IMR-90 (cell line): ENCODE data around the gene SPOCK3. TPM values are rescaled to one million over a fixed set of nuclear protein-coding genes. Genes with fewer than 3 reads are reported as not detected.

ENCODE experiments used
- ATAC-seq: fragments of 200-7000 bp; cut with Tn5 transposase; 2 replicates; pipeline ENCODE4 v1.9.1; 2020; ENCODE audit warnings: low read depth, mild to moderate bottlenecking, moderate library complexity
- BruUV-seq: library from RNA; stranded (reverse); fragments of 400-500 nt; replicated peaks from 2 replicates; lab custom pipeline; 2021; lab: Mats Ljungman, UMichigan
- CTCF ChIA-PET: fragments of 300-600 bp; formaldehyde crosslinking; extraction: SDS; loops from one replicate; lab custom pipeline; 2021; ENCODE audit warnings: antibody characterized with exemption; lab: Yijun Ruan, JAX
- POLR2A ChIA-PET: fragments of 300-600 bp; sonication (Branson Sonifier 250); formaldehyde crosslinking; loops from one replicate; lab custom pipeline; 2022; ENCODE audit warnings: antibody characterized with exemption; ENCODE audit not compliant: unreplicated experiment; lab: Charles Lee
- DNase-seq: peaks from one replicate; pipeline ENCODE4 v3.0.0; 2013
- H2AFZ ChIP-seq: replicated peaks from 2 replicates; pipeline ENCODE3; 2013; ENCODE audit warnings: low read length, mild to moderate bottlenecking; ENCODE audit not compliant: poor library complexity
- H2AK5ac ChIP-seq: 2 replicates; pipeline ENCODE4 v1.6.1; 2013; ENCODE audit warnings: low read depth, low read length, inconsistent platforms
- H2AK9ac ChIP-seq: replicated peaks from 2 replicates; pipeline ENCODE3; 2013; ENCODE audit warnings: mild to moderate bottlenecking, low read depth, low read length, moderate library complexity; ENCODE audit not compliant: poor library complexity
- H2BK120ac ChIP-seq: 2 replicates; pipeline ENCODE4 v1.6.1; 2013; ENCODE audit warnings: low read depth, low read length, inconsistent platforms
- H2BK15ac ChIP-seq: 3 replicates; pipeline ENCODE4 v1.6.1; 2013; ENCODE audit warnings: low read depth, low read length, inconsistent platforms
- H2BK20ac ChIP-seq: 2 replicates; pipeline ENCODE4 v1.6.1; 2013; ENCODE audit warnings: low read depth, mild to moderate bottlenecking, inconsistent platforms, low read length, moderate library complexity
- H2BK5ac ChIP-seq: 2 replicates; pipeline ENCODE4 v1.6.1; 2013; ENCODE audit warnings: mild to moderate bottlenecking, low read depth, low read length, inconsistent platforms; ENCODE audit not compliant: poor library complexity, severe bottlenecking
- H3K14ac ChIP-seq: replicated peaks from 2 replicates; pipeline ENCODE4 v1.6.1; 2013; ENCODE audit warnings: low read depth, low read length, inconsistent platforms
- H3K18ac ChIP-seq: 2 replicates; pipeline ENCODE4 v1.6.1; 2013; ENCODE audit warnings: low read depth, low read length, control low read depth
- H3K23ac ChIP-seq: 2 replicates; pipeline ENCODE4 v1.6.1; 2013; ENCODE audit warnings: low read depth, low read length, inconsistent platforms
- H3K27ac ChIP-seq: 2 replicates; pipeline ENCODE4 v1.5.1; 2013; ENCODE audit warnings: mild to moderate bottlenecking, control low read depth, low read length; ENCODE audit not compliant: insufficient read depth
- H3K27me3 ChIP-seq: 2 replicates; pipeline ENCODE4 v1.6.1; 2013; ENCODE audit warnings: low read length; ENCODE audit not compliant: control insufficient read depth, insufficient read depth
- H3K36me3 ChIP-seq: 2 replicates; pipeline ENCODE4 v1.6.1; 2013; ENCODE audit warnings: low read length, mixed read lengths; ENCODE audit not compliant: control insufficient read depth, insufficient read depth
- H3K4ac ChIP-seq: 2 replicates; pipeline ENCODE4 v1.6.1; 2013; ENCODE audit warnings: low read depth, low read length, inconsistent platforms
- H3K4me1 ChIP-seq: 2 replicates; pipeline ENCODE4 v1.6.1; 2013; ENCODE audit warnings: low read length, mixed read lengths; ENCODE audit not compliant: control insufficient read depth, insufficient read depth
- H3K4me2 ChIP-seq: 2 replicates; pipeline ENCODE4 v1.6.1; 2013; ENCODE audit warnings: low read depth, mild to moderate bottlenecking, control low read depth, low read length, moderate library complexity
- H3K4me3 ChIP-seq: 2 replicates; pipeline ENCODE4 v1.5.1; 2013; ENCODE audit warnings: low read depth, mild to moderate bottlenecking, control low read depth, low read length, moderate library complexity; ENCODE audit not compliant: insufficient read depth
- H3K56ac ChIP-seq: 2 replicates; pipeline ENCODE4 v1.6.1; 2013; ENCODE audit warnings: low read length, inconsistent platforms; ENCODE audit not compliant: insufficient read depth; ENCODE audit errors: extremely low read depth
- H3K79me1 ChIP-seq, 2 experiments: 2 replicates each; pipeline ENCODE4 v1.6.1; 2013; ENCODE audit warnings: low read length in 2 of 2, inconsistent platforms in 1 of 2, low read depth in 1 of 2
- H3K9ac ChIP-seq: 2 replicates; pipeline ENCODE4 v1.6.1; 2013; ENCODE audit warnings: low read depth, low read length, control low read depth
- H3K9me1 ChIP-seq: 2 replicates; pipeline ENCODE4 v1.6.1; 2013; ENCODE audit warnings: low read length, inconsistent platforms; ENCODE audit not compliant: insufficient read depth
- H3K9me3 ChIP-seq: 2 replicates; pipeline ENCODE4 v1.6.1; 2013; ENCODE audit warnings: low read length; ENCODE audit not compliant: control insufficient read depth, insufficient read depth
- H4K20me1 ChIP-seq: 2 replicates; pipeline ENCODE4 v1.6.1; 2013; ENCODE audit warnings: low read length, inconsistent platforms; ENCODE audit not compliant: insufficient read depth
- H4K5ac ChIP-seq: 2 replicates; pipeline ENCODE4 v1.6.1; 2013; ENCODE audit warnings: mild to moderate bottlenecking, low read depth, low read length, control low read depth
- H4K8ac ChIP-seq, 2 experiments: 2 replicates each; pipeline ENCODE4 v1.6.1; 2013; ENCODE audit warnings: low read depth in 2 of 2, low read length in 2 of 2, control low read depth in 1 of 2, inconsistent platforms in 1 of 2
- H4K91ac ChIP-seq: 2 replicates; pipeline ENCODE4 v1.6.1; 2013; ENCODE audit warnings: low read depth, low read length, inconsistent platforms; ENCODE audit not compliant: insufficient read depth
- ELK1 ChIP-seq: fragments of 150-350 bp; IDR thresholded peaks from 2 replicates; pipeline ENCODE4 v1.6.1; 2016; ENCODE audit warnings: low read depth, mild to moderate bottlenecking, low read length, moderate library complexity, borderline replicate concordance
- FOS ChIP-seq: fragments of 150-350 bp; IDR thresholded peaks from 2 replicates; pipeline ENCODE4 v1.6.1; 2016; ENCODE audit warnings: low read depth, low read length
- MAFK ChIP-seq: IDR thresholded peaks from 2 replicates; pipeline ENCODE4 v1.6.1; 2012; ENCODE audit warnings: low read depth, low read length, improper control_type of control experiment
- MXI1 ChIP-seq: IDR thresholded peaks from 2 replicates; pipeline ENCODE4 v1.6.1; 2012; ENCODE audit warnings: low read depth, mild to moderate bottlenecking, low read length, moderate library complexity, borderline replicate concordance
- SMC3 ChIP-seq: fragments of 150-350 bp; IDR thresholded peaks from 2 replicates; pipeline ENCODE4 v1.6.1; 2016; ENCODE audit warnings: low read depth, mild to moderate bottlenecking, antibody characterized with exemption, low read length, moderate library complexity
- WGBS, 2 experiments: methylation state at CpG; one replicate each; pipeline versions ENCODE4 v1.1.5 to v1.1.7; 2013; ENCODE audit warnings: missing lambda C conversion rate in 2 of 2; ENCODE audit not compliant: insufficient read length in 1 of 2; ENCODE audit errors: extremely low coverage in 2 of 2; 5-methylcytosine and 5-hydroxymethylcytosine counted together
- dilution Hi-C: fragments of 300-500 bp; cut with HindIII; formaldehyde crosslinking; loops from one replicate; pipeline ENCODE4 v1.14.3; 2018; ENCODE audit warnings: low sequenced_read_pairs; ENCODE audit not compliant: unreplicated experiment
- in situ Hi-C: fragments of 300-500 bp; cut with MboI; formaldehyde crosslinking; loops from 3 replicates; pipeline ENCODE4 v1.14.3; 2019; ENCODE audit warnings: low sequenced_read_pairs, inconsistent platforms, mixed read lengths
- intact Hi-C: fragments of 100-400 bp; cut with micrococcal nuclease; formaldehyde crosslinking; loops from 2 replicates; pipeline ENCODE4 v1.10.0; 2022
- polyA plus RNA-seq, 3 experiments: library from polyadenylated mRNA; depleted of rRNA; stranded (reverse); fragments of >200 nt; gene quantifications; 2 replicates each; pipeline ENCODE4 v1.2.3, GENCODE V29; 2012; ENCODE audit warnings: low replicate concordance in 1 of 3
- total RNA-seq: library from RNA; depleted of rRNA; stranded (reverse); fragments of >200 nt; gene quantifications from 2 replicates; pipeline ENCODE4 v1.2.3, GENCODE V29; 2012

The SPOCK3 gene
- total and polyA plus RNA-seq, 2 of the 4 experiments (the other 2 are of a cell fraction): not detected

- POLR2A ChIA-PET: no interaction called here
- no CpG with 5 or more reads among the region's 1 CpG for WGBS, 2 experiments
- H3K9ac ChIP-seq: no peak overlapping the region
- no peak overlapping the region for H4K5ac ChIP-seq
- no peak overlapping the region for H2AFZ ChIP-seq
- no peak overlapping the region for H3K23ac ChIP-seq
- in situ Hi-C loops (no loop called here), intact Hi-C loops (no loop called here), dilution Hi-C loops (no loop called here)
- no peak overlapping the region for H4K91ac ChIP-seq
- H3K4me2 ChIP-seq: no peak overlapping the region
- no peaks in the 10 kb centered on the region for H4K20me1 ChIP-seq
- no peaks in the 10 kb centered on the region for H3K27me3 ChIP-seq
- no peak for ATAC-seq
- no peaks in the 10 kb centered on the region for H3K36me3 ChIP-seq
- no peak overlapping the region for H2BK5ac ChIP-seq
- DNase-seq: no peak
- H4K8ac ChIP-seq: no peak overlapping the region
- no peak overlapping the region for H2BK20ac ChIP-seq
- no peaks in the 10 kb centered on the region for H3K79me1 ChIP-seq
- H2BK15ac ChIP-seq: no peak overlapping the region
- TF ChIP-seq ELK1 (no peak), FOS (no peak), SMC3 (no peak), MAFK (no peak), MXI1 (no peak)
- BruUV-seq: no TSS peak
- no peak overlapping the region for H3K4me3 ChIP-seq
- H2AK9ac ChIP-seq: no peak overlapping the region
- no peak overlapping the region for H3K14ac ChIP-seq
- H3K4ac ChIP-seq: no peak overlapping the region
- no peaks in the 10 kb centered on the region for H3K4me1 ChIP-seq
- no peak overlapping the region for H3K56ac ChIP-seq
- H3K9me3 ChIP-seq: 0 out of 2 replicates have a peak, but pooled peaks cover 5% of the 10 kb centered on the region
- no peaks in the 10 kb centered on the region for H3K9me1 ChIP-seq
- H2BK120ac ChIP-seq: no peak overlapping the region
- CTCF ChIA-PET: no interaction called here
- H3K18ac ChIP-seq: no peak overlapping the region
- no peak overlapping the region for H2AK5ac ChIP-seq
- H3K27ac ChIP-seq: no peak overlapping the region
Measured at GRCh38 chr4:166902941-166903340, 331.4 kb downstream of the SPOCK3 start.
